ENCODE measurements around the gene IQCN.

The IQCN gene

GRCh38 chr19:18281082-18282020 is 7.1 kb upstream of the IQCN start, which contains the start of gene JUND (continued):
- TF ChIP-seq ZIC2 (tag by site-specific recombination; IDR thresholded peaks at IDR 0.05) (peak; percentile 13; the same call in 1 of the 2 replicates), ZNF843 (tag by site-specific recombination; IDR thresholded peaks at IDR 0.05) (no peak), YY2 (tag by site-specific recombination; IDR thresholded peaks at IDR 0.05) (no peak), ZSCAN16 (tag by site-specific recombination; IDR thresholded peaks at IDR 0.05) (no peak), HOXD13 (CRISPR knock-in tag; IDR thresholded peaks at IDR 0.05; ENCODE audit: borderline replicate concordance) (no peak), ZNF624 (tag by site-specific recombination; IDR thresholded peaks at IDR 0.05) (no peak), ZNF394 (tag by site-specific recombination; IDR thresholded peaks at IDR 0.05; ENCODE audit: borderline replicate concordance) (no peak), ZNF140 (tag by site-specific recombination; IDR thresholded peaks at IDR 0.05) (no peak), ZNF707 (tag by site-specific recombination; IDR thresholded peaks at IDR 0.05) (no peak), ZNF23 (tag by site-specific recombination; IDR thresholded peaks at IDR 0.05; ENCODE audit: borderline replicate concordance) (no peak), ZBTB6 (tag by site-specific recombination; IDR thresholded peaks at IDR 0.05) (peak; percentile 72; the same call in 1 of the 2 replicates), MEIS1 (CRISPR knock-in tag; IDR thresholded peaks at IDR 0.05; ENCODE audit: borderline replicate concordance) (no peak), GLI2 (tag by site-specific recombination; IDR thresholded peaks at IDR 0.05; ENCODE audit: borderline replicate concordance, low read depth) (no peak), ZNF211 (tag by site-specific recombination; IDR thresholded peaks at IDR 0.05; ENCODE audit: low read depth) (no peak), OVOL3 (tag by site-specific recombination; IDR thresholded peaks at IDR 0.05) (no peak), ZNF324 (tag by site-specific recombination; IDR thresholded peaks at IDR 0.05) (no peak), ZNF274 (IDR thresholded peaks at IDR 0.05; ENCODE audit: low read length) (no peak), ZNF274 (tag by site-specific recombination; IDR thresholded peaks at IDR 0.05; ENCODE audit: borderline replicate concordance) (no peak), GFI1B (tag by site-specific recombination; IDR thresholded peaks at IDR 0.05) (no peak), ZNF776 (tag by site-specific recombination; IDR thresholded peaks at IDR 0.05; ENCODE audit: borderline replicate concordance) (no peak), PRDM4 (tag by site-specific recombination; IDR thresholded peaks at IDR 0.05) (no peak), ZNF701 (tag by site-specific recombination; IDR thresholded peaks at IDR 0.05) (no peak), ZNF148 (tag by site-specific recombination; IDR thresholded peaks at IDR 0.05; ENCODE audit: borderline replicate concordance) (no peak), ZNF112 (tag by site-specific recombination; IDR thresholded peaks at IDR 0.05) (no peak), SCRT1 (tag by site-specific recombination; IDR thresholded peaks at IDR 0.05; ENCODE audit: borderline replicate concordance) (no peak), ZNF404 (tag by site-specific recombination; IDR thresholded peaks at IDR 0.05) (no peak), ZNF664 (tag by site-specific recombination; IDR thresholded peaks at IDR 0.05) (no peak), MYNN (tag by site-specific recombination; IDR thresholded peaks at IDR 0.05; ENCODE audit: borderline replicate concordance) (no peak), ZBTB7A (tag by site-specific recombination; IDR thresholded peaks at IDR 0.05; ENCODE audit: low read depth) (no peak), KLF17 (tag by site-specific recombination; IDR thresholded peaks at IDR 0.05) (peak; percentile 13; the same call in 1 of the 2 replicates), ZNF302 (tag by site-specific recombination; IDR thresholded peaks at IDR 0.05; ENCODE audit: low read depth) (no peak), EGR2 (tag by site-specific recombination; IDR thresholded peaks at IDR 0.05; ENCODE audit: low read depth) (no peak), ZNF214 (tag by site-specific recombination; IDR thresholded peaks at IDR 0.05; ENCODE audit: borderline replicate concordance) (no peak), ZNF623 (tag by site-specific recombination; IDR thresholded peaks at IDR 0.05) (no peak), ZNF341 (tag by site-specific recombination; IDR thresholded peaks at IDR 0.05; ENCODE audit: low read depth) (no peak)
